ENCODE measurements around the gene SLC26A4. TPM values are rescaled to one million over a fixed set of nuclear protein-coding genes. Genes with fewer than 3 reads are reported as not detected.

The SLC26A4 gene
- total RNA-seq, 1 donor from 2014 or later = 0.57 TPM

GRCh38 chr7:107661865-107662379 is 1.3 kb downstream of the SLC26A4 start:
- Histone ChIP-seq H3K36me3 (ENCODE audit: insufficient read depth, low read length) (no peaks in the 10 kb centered on the region), H3K27ac (ENCODE audit: low read depth, low read length) (no peak overlapping the region), H3K27me3 (ENCODE audit: insufficient read depth, low read length) (peaks cover 23% of the 10 kb centered on the region), H3K4me1 (ENCODE audit: insufficient read depth, low read length) (peaks cover 18% of the 10 kb centered on the region), H2AFZ (ENCODE audit: low read depth, low read length) (peak overlapping the region; percentile 84), H3K9me3 (ENCODE audit: insufficient read depth, low read depth, low read length) (no peaks in the 10 kb centered on the region), H3K79me2 (ENCODE audit: insufficient read depth, low read length) (no peaks in the 10 kb centered on the region), H3K4me2 (ENCODE audit: low read length) (peak overlapping the region; percentile 99), H3K9ac (ENCODE audit: low read length) (no peak overlapping the region), H4K20me1 (ENCODE audit: insufficient read depth, low read length) (no peaks in the 10 kb centered on the region), H3K4me3 (ENCODE audit: insufficient read depth, low read depth, low read length) (peak overlapping the region; percentile 68)
- no peak for TF ChIP-seq CTCF (IDR thresholded peaks at IDR 0.05; ENCODE audit: insufficient read depth, low read depth, low read length)
- TF ChIP-seq EZH2 (IDR thresholded peaks at IDR 0.05; ENCODE audit: insufficient read depth, low read length) = peak; percentile 75
- Mint-ChIP-seq H3K27me3 (ENCODE audit: low read depth, unreplicated experiment) (peaks cover 39% of the 10 kb centered on the region), H3K27ac (ENCODE audit: unreplicated experiment) (no peak overlapping the region), H3K4me3 (ENCODE audit: unreplicated experiment) (peak overlapping the region; percentile 82), H3K36me3 (ENCODE audit: low read depth, unreplicated experiment) (peaks cover 2% of the 10 kb centered on the region), H3K9me3 (ENCODE audit: unreplicated experiment) (no peaks in the 10 kb centered on the region), H3K4me1 (ENCODE audit: low read depth, unreplicated experiment) (peaks cover 8% of the 10 kb centered on the region)
- no peak for FAIRE-seq
- no peak for DNase-seq (ENCODE audit: low read depth)

- Mint-ChIP-seq H3K36me3 (ENCODE audit: low read depth, unreplicated experiment) (no peaks in the 10 kb centered on the region), H3K27ac (ENCODE audit: unreplicated experiment) (no peak overlapping the region), H3K9me3 (ENCODE audit: unreplicated experiment) (no peaks in the 10 kb centered on the region), H3K4me3 (ENCODE audit: unreplicated experiment) (no peak overlapping the region), H3K27me3 (ENCODE audit: low read depth, unreplicated experiment) (peaks cover 36% of the 10 kb centered on the region), H3K4me1 (ENCODE audit: low read depth, unreplicated experiment) (peaks cover 8% of the 10 kb centered on the region)
- TF ChIP-seq CTCF (IDR thresholded peaks at IDR 0.05; ENCODE audit: insufficient read depth, low read depth, low read length) (no peak), EZH2 (IDR thresholded peaks at IDR 0.05; ENCODE audit: insufficient read depth, low read length) (no peak)
- Histone ChIP-seq H3K4me1 (ENCODE audit: insufficient read depth, low read length) (peaks cover 18% of the 10 kb centered on the region), H3K9me3 (ENCODE audit: insufficient read depth, low read depth, low read length) (no peaks in the 10 kb centered on the region), H3K27ac (ENCODE audit: low read depth, low read length) (no peak overlapping the region), H3K27me3 (ENCODE audit: insufficient read depth, low read length) (peaks cover 23% of the 10 kb centered on the region), H3K9ac (ENCODE audit: low read length) (no peak overlapping the region), H4K20me1 (ENCODE audit: insufficient read depth, low read length) (no peaks in the 10 kb centered on the region), H3K79me2 (ENCODE audit: insufficient read depth, low read length) (no peaks in the 10 kb centered on the region), H2AFZ (ENCODE audit: low read depth, low read length) (no peak overlapping the region), H3K4me2 (ENCODE audit: low read length) (no peak overlapping the region), H3K4me3 (ENCODE audit: insufficient read depth, low read depth, low read length) (no peak overlapping the region), H3K36me3 (ENCODE audit: insufficient read depth, low read length) (no peaks in the 10 kb centered on the region)
- no peak for DNase-seq (ENCODE audit: low read depth)
- no peak for FAIRE-seq
These were observed 2.6 kb downstream of the SLC26A4 start for GRCh38 chr7:107663196-107663595.

GRCh38 chr7:107666790-107667189 is 6.2 kb downstream of the SLC26A4 start:
- H3K27ac ChIP-seq (ENCODE audit: low read depth, low read length) = no peak overlapping the region
- H3K4me2 ChIP-seq (ENCODE audit: low read length) = no peak overlapping the region
- DNase-seq (ENCODE audit: low read depth) (no peak), FAIRE-seq (no peak)
- no peak overlapping the region for H3K4me3 Mint-ChIP-seq (ENCODE audit: unreplicated experiment)
- no peak overlapping the region for H2AFZ ChIP-seq (ENCODE audit: low read depth, low read length)
- no peak overlapping the region for H3K4me3 ChIP-seq (ENCODE audit: insufficient read depth, low read depth, low read length)
- no peaks in the 10 kb centered on the region for H3K4me1 ChIP-seq (ENCODE audit: insufficient read depth, low read length)
- H3K4me1 Mint-ChIP-seq (ENCODE audit: low read depth, unreplicated experiment) = no peaks in the 10 kb centered on the region
- H3K36me3 ChIP-seq (ENCODE audit: insufficient read depth, low read length) = no peaks in the 10 kb centered on the region
- no peak overlapping the region for H3K27ac Mint-ChIP-seq (ENCODE audit: unreplicated experiment)
- H3K27me3 Mint-ChIP-seq (ENCODE audit: low read depth, unreplicated experiment) = peaks cover 23% of the 10 kb centered on the region
- H3K9me3 ChIP-seq (ENCODE audit: insufficient read depth, low read depth, low read length) = no peaks in the 10 kb centered on the region
- H4K20me1 ChIP-seq (ENCODE audit: insufficient read depth, low read length) = no peaks in the 10 kb centered on the region
- H3K27me3 ChIP-seq (ENCODE audit: insufficient read depth, low read length) = peaks cover 10% of the 10 kb centered on the region
- no peaks in the 10 kb centered on the region for H3K36me3 Mint-ChIP-seq (ENCODE audit: low read depth, unreplicated experiment)
- no peaks in the 10 kb centered on the region for H3K79me2 ChIP-seq (ENCODE audit: insufficient read depth, low read length)
- H3K9ac ChIP-seq (ENCODE audit: low read length) = no peak overlapping the region
- no peaks in the 10 kb centered on the region for H3K9me3 Mint-ChIP-seq (ENCODE audit: unreplicated experiment)
- TF ChIP-seq EZH2 (IDR thresholded peaks at IDR 0.05; ENCODE audit: insufficient read depth, low read length) (no peak), CTCF (IDR thresholded peaks at IDR 0.05; ENCODE audit: insufficient read depth, low read depth, low read length) (no peak)

Data from astrocyte (in vitro differentiated cells and primary cell).